NCI-H1092 treated with DMSO at 0.1 percent for 48 hours (cell line): ENCODE data around the gene SPACDR.
A peak's percentile ranks its signal among the peaks of the same experiment; 100 is the strongest.

ENCODE experiments used
- DNase-seq: peaks from one replicate; lab custom pipeline; 2025; lab: John Stamatoyannopoulos, UW

Gene SPACDR

DNA sequence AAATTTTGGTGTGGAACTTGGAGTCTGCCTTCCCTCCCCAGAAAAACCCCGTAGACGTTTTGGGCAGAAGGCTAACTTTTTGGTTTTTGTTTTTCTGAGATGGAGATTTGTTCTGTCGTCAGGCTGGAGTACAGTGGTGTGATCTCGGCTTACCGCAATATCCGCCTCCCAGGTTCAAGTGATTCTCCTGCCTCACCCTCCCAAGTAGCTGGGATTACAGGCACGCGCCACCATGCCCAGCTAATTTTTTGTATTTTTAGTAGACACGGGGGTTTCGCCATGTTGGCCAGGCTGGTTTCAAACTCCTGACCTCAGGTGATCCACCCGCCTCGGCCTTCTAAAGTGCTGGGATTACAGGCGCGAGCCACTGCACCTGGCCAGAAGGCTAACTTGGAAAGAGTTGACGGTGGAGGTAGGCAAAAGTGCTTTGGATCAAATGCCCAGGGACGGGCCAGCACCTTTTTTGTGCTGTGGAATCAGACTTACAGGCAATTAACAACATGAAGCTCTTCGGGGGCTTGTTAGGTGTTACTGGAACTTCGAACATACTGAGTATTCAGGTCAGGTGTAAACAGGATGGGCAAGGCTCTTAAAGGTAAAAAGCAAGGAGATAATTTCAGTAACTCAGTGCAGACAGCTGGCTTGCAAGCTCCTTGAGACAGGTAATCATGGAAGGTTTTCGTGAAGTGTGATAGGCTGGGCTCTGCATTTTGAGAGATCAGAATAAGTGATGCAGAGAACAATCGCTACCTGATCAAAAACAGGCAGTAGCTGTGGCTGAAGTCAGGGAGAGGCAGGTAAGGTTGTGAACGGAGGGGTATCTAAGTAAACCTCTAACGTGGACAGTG is 29.5 kb downstream of the SPACDR start:
- DNase-seq: no peak

DNA sequence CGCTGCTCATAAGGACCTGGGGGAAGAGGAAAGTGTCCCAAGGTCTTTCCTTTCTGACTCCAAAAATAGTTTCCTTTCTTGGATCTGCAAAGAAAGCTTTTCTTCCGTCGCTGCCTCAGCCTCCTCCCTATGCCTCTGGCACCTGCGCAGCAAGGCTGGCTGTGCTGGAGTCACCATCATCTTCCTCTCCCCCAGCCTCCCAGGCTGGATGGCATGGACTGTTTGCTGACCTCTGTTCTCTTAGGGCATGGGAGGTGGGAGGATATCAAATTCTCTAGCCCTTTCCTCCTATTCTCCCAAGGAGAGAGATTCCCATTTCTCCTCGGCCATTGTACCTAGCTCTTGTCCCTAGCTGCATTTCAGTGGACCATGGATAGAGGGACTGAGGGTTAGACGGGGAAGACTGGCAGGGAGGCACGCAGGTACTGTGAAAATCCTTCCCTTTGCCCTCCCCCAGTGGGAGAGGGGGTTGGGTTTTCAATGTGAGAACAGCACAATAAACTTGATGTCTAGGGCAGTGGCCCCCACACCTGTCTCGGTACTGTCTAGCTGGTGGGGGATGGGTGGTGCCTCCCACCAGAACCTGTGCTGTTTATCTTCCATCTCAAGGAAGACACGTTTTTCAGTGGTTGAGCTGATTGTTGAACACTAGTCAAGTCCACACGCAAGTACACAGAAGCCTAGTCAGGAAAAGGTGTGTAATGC is 30.3 kb downstream of the SPACDR start:
- no peak for DNase-seq

DNA sequence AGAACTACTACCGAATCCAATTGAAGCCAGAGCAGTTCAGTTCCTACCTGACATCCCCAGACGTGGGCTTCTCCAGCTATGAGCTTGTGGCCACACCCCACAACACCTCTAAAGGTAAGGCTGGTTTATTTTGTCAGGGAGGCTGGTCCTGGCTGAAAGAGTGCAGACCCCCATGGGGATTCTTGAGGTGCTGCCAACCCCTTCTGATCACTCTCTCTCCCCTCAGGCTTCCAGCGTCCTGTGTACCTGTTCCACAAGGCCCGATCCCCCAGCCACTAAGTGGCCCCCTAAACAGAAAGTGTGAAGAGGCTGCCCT is 30.8 kb downstream of the SPACDR start:
- DNase-seq: no peak

DNA sequence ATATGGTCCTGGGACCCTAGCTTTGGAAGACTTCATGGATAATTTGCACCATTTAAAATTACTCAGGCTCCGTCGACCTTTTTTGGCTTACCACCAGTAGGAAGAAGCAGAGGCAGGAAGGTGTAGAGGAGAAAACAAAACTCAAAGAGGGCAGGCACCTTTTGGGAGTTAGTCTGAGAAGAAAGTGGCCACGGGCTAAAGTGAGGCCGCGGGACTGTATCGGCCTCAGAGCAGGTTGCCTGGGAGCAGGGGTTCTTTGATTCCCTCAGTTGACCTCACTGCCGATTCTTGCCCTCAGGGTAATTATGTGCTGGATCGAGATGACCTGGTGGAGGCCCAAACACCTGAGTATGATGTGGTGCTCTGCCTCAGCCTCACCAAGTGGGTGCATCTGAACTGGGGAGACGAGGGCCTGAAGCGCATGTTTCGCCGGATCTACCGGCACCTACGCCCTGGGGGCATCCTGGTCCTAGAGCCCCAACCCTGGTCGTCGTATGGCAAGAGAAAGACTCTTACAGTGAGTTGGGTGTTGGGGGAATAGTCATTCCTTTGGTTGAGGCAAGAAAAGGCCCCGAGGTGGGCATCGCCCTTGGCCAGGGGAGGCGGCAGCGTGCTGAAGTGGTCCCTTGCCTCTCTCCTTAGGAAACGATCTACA is 31.3 kb downstream of the SPACDR start:
- no peak for DNase-seq

DNA sequence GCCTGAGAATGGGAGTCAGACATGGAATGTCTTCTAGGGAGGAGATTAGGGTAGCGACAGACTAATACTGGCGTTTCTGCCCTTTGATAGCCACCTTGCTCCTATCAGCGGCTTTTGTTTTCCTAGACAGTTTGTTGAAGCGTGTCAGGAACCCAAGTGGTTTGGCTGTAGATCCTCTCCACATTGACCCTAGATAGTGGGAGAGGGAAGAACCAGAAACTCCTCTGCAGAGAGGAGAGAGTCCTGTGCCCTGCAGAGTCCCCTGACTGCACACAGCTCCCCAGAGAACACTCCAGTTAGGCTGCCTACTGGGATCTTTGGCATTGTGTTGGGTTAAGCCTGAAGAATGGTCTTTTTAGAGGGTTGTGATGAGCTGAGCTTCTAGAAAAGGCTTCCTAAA is 32.0 kb downstream of the SPACDR start:
- DNase-seq: no peak

DNA sequence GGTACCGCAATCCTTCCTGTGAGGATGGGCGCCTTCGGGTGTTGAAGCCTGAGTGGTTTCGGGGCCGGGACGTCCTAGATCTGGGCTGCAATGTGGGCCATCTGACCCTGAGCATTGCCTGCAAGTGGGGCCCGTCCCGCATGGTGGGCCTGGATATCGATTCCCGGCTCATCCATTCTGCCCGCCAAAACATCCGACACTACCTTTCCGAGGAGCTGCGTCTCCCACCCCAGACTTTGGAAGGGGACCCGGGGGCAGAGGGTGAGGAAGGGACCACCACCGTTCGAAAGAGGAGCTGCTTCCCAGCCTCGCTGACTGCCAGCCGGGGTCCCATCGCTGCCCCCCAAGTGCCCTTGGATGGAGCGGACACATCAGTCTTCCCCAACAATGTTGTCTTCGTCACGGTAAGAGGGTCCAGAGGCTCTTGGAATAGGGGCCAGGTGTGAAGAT is 32.7 kb downstream of the SPACDR start:
- DNase-seq: no peak

DNA sequence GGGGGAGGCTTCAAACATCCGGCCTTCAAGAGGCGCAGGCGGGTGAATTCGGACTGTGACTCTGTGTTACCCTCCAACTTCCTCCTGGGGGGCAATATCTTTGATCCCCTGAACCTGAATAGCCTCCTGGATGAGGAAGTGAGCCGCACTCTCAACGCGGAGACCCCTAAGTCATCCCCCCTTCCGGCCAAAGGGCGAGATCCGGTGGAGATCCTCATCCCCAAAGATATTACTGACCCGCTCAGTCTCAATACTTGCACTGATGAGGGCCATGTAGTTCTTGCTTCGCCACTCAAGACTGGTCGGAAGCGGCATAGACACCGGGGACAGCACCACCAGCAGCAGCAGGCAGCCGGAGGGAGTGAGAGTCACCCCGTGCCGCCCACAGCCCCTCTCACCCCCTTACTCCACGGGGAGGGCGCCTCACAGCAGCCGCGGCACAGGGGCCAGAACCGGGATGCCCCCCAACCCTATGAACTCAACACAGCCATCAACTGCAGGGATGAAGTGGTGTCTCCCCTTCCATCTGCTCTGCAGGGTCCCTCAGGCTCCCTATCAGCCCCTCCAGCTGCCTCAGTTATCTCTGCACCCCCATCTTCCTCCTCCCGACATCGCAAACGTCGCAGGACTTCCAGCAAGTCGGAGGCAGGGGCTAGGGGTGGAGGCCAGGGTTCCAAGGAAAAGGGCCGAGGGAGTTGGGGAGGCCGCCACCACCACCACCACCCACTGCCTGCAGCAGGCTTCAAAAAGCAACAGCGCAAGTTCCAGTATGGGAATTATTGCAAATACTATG is 33.4 kb downstream of the SPACDR start:
- no peak for DNase-seq

DNA sequence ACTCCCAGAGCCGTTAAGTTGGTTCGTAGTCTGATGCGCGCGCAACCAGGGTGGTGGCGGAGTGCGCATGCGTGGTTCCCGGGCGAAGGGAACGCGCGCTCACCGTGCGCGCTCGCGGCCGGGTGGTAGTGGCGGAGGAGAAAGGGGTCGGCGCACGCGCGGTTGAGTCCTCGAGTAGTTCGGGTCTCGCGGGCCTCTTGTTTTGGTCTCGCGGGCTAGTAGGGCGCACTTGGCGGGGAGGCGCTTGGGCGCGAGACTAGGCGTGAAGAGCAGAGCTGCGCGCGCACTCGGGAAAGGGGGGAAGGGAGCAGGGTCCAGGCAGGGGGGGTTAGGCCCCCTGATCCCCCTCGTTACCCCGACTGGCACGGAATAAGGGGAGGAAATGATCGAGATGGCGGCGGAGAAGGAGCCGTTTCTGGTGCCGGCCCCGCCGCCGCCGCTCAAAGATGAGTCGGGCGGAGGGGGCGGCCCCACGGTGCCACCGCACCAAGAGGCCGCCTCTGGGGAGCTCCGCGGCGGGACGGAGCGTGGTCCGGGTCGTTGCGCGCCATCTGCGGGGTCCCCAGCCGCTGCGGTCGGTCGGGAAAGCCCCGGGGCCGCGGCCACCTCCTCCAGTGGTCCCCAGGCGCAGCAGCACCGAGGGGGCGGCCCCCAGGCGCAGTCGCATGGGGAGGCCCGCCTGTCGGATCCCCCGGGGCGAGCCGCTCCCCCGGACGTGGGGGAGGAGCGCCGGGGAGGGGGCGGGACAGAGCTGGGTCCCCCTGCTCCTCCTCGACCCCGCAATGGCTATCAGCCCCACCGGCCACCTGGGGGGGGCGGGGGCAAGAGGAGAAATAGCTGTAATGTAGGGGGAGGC is 34.2 kb downstream of the SPACDR start, which contains the start of gene MEPCE:
TSS of gene MEPCE (plus strand) at position 195 of the 856 bp plus-strand sequence. CDS start at position 383, 188 bp downstream.
- peak; percentile 99 for DNase-seq

DNA sequence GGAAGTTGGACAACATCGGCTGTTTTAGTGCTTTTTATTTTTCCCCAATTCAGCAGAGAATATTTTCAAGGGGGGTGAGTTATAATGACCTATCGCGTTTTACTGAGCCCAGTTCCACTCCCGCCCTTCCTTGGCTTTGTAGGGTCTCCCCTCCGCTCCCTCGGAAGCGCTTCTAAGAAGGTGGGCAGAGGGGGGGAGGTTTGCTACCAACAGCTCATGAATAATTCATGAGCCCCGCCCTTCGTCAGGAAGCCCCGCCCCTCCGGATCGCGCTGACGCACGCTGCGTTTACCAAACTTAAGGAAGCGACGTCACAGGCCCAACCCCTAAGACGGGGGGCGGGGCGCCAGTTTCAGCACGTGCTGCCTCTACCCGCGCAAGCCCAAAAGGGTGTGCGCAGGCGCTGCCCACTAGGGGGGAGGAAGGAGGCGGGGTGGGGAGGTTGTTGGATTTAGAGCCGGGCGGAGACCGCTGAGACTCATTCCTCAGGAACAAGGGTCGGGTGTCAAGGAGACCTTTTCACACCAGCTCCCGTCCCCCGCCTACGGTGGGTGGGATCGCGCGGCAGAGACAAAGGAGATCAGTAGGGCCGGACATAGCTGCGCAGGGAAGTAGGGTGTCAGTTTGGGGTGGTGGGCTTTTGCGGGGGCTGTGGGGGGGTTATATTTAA is 35.0 kb downstream of the SPACDR start:
- peak; percentile 100 for DNase-seq

DNA sequence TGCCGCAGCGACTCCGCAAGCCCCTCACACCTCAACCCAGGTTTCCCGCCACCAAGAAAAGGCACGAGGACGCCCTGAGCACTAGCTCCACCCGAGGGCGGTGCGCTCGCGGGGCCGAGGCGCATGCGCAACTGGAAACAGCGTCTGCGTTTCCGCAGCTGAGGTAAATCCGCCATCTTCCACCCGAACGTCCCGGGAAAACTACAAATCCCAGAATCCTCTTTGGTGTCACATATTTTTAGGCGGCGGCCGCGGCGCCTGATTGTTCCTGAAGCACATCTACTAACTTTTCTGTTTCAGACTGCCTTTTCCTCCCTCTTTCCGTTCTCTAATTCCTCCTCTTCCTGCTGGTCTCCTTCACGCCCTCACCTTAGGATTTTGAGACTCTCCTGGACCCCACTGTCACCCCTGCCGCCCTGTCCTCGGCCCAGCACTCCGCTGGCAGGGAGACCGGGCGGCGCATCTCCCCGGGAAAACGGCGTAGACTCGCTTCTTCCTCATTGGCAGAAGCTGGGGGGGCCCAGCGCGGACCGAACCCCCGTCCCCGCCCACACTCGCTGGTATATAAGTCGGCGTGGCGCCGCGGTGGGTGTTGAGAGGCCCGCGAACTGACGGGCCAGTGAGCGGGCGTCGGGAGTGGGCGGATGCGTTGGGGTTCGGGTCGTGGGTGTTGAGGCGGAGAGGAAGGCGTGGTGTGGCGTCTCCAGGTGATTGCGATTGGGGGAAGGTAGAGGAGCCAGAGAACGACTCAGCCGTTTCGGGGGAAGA is 35.7 kb downstream of the SPACDR start, which contains the start of gene ZCWPW1:
TSS of gene ZCWPW1 (minus strand) at position 505 of the 768 bp plus-strand sequence. CDS start 8,054 bp downstream, outside the sequence.
- peak; percentile 99 for DNase-seq

DNA sequence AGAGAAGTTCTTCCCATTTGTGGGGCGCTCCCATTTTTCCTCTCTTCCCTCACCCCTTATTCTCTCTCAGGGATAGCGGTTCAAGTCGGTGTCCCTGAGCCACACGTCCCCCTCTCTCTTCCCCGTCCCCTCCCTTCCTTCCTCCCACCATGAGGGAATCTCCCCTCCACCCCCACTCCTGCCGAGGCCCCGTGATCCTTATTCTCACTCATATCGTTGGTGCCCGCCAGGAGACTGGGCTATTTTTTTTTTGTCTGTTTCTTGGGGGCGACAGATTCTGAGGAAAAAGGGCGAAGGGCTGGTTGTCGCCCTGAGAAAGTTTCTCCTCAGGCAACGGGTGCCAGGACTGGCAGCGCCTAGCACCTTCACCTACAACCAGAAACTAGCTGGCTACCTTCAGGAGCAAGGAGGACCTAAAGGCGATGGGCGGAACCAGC is 36.3 kb downstream of the SPACDR start:
- no peak for DNase-seq

DNA sequence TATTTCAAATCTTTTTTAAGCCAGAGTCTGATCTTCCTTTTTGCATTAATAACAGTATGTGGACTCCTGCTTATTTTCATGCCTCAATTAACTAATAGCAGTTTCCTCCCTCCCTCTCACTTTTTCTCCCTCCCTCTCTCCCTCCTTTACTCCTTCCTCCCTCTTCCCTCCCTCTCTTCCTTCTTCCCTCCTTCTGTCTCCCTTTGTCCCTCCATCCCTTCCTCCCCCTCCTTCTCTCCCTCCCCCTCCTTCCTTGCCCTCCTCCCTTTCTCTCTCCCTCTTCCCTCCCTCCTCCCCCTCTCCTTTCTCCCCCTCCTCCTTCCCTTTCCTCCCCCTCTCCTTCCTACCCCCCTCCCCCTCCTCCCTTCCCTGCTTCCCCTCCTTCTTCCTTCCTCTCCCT is 37.5 kb downstream of the SPACDR start:
- DNase-seq: no peak

DNA sequence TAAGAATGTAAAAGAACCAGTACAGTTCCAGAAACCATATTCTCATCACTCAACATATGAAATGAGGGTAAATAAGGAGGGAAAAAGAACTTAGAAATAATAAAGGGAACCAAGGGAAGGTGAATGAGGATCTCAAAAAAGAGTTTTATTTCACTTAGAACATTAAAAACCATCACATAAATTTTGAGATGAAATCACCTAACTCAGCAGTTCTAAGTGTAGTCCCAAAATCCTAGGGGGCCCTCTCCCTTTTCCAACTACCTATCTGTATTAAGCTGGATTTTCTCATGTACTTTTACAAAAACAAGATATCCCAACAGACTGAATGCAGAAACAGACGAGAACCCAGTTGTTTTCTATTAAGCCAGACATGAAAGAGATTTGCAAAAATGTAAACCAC is 38.7 kb downstream of the SPACDR start:
- no peak for DNase-seq

DNA sequence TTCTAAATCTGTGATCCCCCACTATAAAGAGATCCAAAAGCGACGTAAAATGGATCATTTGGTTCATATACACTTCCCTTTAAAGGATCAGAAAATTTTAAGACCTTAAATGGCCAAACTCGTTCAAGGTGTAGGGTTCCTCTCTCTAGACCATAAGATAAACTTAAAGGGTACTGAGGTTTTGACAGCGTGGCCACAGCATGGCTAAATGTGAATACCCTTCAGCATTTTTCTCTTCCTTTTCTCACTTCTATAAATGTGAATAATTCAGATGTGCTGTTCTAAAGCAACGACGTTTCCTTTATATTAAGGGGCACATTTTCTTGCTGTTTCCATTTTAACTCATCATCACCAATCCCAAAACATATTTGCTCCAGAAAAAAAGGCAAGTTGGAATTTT is 40.7 kb downstream of the SPACDR start:
- no peak for DNase-seq

DNA sequence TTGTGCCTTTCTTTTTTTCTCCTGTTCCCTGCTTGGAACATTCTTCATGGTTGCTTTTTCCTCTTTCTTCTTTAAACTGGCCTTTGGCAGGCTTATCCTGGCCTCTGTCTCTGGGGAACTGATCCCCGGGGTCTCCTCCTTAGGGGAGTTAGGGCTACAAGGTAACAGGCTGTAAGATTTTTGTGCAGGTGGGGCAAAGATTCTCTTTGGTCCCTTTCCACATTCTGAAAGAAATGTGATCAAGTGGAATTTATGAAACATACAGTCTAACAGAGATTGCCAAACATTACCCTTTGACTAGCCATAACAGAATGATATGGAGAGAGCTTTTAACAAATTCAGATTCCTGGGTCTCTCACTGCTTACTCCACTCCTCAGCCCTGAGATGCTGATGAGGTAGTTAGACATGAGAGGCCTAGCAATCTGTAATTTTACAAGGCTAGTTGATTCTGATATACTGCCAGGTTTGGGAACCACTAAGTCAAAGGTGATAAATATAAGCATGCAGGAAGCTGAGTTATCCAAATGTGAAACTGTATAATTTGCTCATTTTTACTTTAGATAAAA is 44.3 kb downstream of the SPACDR start:
- DNase-seq: no peak

DNA sequence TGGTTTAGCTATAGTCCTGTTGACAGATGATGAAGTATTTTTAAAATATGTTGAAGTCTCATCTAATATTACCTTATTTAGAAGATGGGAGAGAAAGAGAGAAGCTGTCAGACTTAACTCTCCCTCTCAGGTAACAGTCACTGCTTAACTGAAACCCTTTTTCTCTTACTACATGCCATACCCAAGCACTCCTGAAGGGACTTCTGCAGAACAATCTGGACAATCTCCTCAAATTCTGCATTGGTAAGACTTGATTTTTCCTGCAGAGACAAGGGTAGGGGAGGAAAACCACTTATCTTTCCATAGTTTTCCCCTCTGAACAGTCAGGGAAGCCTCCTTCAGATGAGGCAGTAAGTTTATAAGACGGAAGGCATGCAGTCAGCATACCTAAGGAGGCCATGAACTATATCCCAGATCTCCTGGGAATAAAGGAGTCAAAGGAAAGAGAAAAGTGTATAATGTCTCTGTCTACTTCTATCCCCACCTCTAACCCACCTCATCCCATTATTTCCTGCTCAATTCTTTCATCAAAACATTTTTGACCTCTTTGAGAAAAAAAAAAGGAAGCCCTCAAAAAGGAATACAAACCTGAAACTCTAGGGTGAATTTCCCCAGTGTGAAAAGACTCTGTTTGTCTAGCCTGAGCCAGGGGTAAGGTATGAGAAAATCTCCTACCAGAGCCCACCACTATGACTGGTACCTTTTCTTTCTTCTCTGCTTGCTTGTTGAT is 45.0 kb downstream of the SPACDR start:
- no peak for DNase-seq

DNA sequence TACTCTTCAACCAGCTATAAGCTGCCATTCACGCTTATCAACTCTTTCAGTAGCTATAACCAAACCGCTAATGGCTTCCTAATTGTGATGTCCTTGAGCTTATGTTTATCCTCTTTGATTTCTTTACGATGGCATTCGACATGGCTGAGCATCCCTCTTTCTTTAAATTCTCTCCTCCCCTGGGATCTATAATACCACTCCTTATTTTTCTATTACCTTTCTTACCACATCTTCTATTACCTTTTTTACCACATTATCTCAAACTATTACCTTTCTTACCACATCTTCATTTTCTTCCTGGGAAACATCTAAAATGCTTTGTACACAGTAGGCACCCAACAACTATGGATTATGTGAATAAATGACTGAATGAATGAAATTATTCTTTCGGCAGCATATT is 48.6 kb downstream of the SPACDR start:
- DNase-seq: no peak

DNA sequence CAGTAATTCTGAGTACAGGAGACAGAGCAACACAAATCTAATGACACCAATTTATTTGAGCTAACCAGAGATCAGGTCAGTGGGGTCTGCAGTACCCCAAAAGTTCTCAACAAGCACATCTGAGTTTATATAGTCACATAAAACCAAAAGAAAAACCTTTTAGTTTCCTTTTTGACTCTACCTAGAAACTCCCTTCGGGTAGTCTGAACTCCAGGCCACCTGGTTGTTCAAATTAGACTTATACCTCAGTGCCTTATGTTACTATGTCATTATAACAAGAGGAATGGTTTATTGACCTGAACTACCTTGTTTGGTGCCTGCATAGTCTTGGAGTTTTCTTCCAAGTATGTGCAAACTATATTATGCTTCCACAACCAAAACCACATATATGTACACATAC is 50.2 kb downstream of the SPACDR start:
- DNase-seq: no peak

DNA sequence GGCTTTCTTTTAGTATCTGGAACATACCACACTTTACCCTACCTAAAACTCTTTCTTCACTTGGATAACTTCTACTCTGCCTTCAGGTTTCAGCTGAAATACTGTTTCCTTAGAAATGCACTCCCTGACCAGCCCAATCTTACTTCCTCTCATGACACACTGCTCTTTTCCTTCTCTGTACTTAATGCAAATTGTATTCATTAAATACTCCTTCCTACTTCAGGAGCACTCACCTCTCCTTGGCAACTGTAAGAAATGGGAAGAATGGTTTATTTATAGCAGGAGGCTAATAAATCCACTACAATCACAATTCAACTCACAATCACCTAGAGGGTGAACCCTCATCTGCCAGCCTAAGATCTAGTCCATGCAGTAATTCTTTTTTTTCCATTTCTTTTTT is 50.7 kb downstream of the SPACDR start:
- no peak for DNase-seq
